ENCODE data around the gene SERPINF2.

The SERPINF2 gene

GRCh38 chr17:1716076-1716911 is 26.4 kb upstream of the SERPINF2 start:
- DNase-seq (ENCODE audit: low spot score) = peak; percentile 100

GRCh38 chr17:1716912-1717695 is 25.6 kb upstream of the SERPINF2 start:
- peak; percentile 99 for DNase-seq (ENCODE audit: low spot score)

- DNase-seq (ENCODE audit: low spot score) = no peak
These were observed 24.1 kb upstream of the SERPINF2 start for GRCh38 chr17:1718362-1719165.

GRCh38 chr17:1720856-1721386 is 21.8 kb upstream of the SERPINF2 start:
- peak; percentile 65 for DNase-seq (ENCODE audit: low spot score)

- peak; percentile 48 for DNase-seq (ENCODE audit: low spot score)
These were observed 20.6 kb upstream of the SERPINF2 start for GRCh38 chr17:1722022-1722421.

- DNase-seq (ENCODE audit: low spot score) = peak; percentile 84
These were observed 18.3 kb upstream of the SERPINF2 start, which contains the start of gene WDR81 for GRCh38 chr17:1724351-1724868. WDR81 (plus strand) TSS chr17:1724704; CDS start chr17:1724960, 256 bp downstream.

GRCh38 chr17:1724869-1725641 is 17.6 kb upstream of the SERPINF2 start:
- DNase-seq (ENCODE audit: low spot score) = no peak

- no peak for DNase-seq (ENCODE audit: low spot score)
These were observed 16.8 kb upstream of the SERPINF2 start for GRCh38 chr17:1725642-1726511.

GRCh38 chr17:1726626-1727257 is 15.9 kb upstream of the SERPINF2 start:
- no peak for DNase-seq (ENCODE audit: low spot score)

GRCh38 chr17:1727258-1727789 is 15.3 kb upstream of the SERPINF2 start:
- DNase-seq (ENCODE audit: low spot score) = no peak

- no peak for DNase-seq (ENCODE audit: low spot score)
These were observed 14.6 kb upstream of the SERPINF2 start for GRCh38 chr17:1727876-1728630.

- no peak for DNase-seq (ENCODE audit: low spot score)
These were observed 12.7 kb upstream of the SERPINF2 start for GRCh38 chr17:1729966-1730325.

GRCh38 chr17:1730326-1731193 is 12.1 kb upstream of the SERPINF2 start:
- peak; percentile 77 for DNase-seq (ENCODE audit: low spot score)

GRCh38 chr17:1731194-1731506 is 11.5 kb upstream of the SERPINF2 start:
- no peak for DNase-seq (ENCODE audit: low spot score)

GRCh38 chr17:1732241-1732832 is 10.3 kb upstream of the SERPINF2 start:
- no peak for DNase-seq (ENCODE audit: low spot score)

GRCh38 chr17:1732833-1733321 is 9.8 kb upstream of the SERPINF2 start:
- no peak for DNase-seq (ENCODE audit: low spot score)

- no peak for DNase-seq (ENCODE audit: low spot score)
These were observed 8.9 kb upstream of the SERPINF2 start for GRCh38 chr17:1733759-1734158.

Measured in kidney tubule cell (primary cell).